ENCODE measurements around the gene NSDHL. TPM values are rescaled to one million over a fixed set of nuclear protein-coding genes. Genes with fewer than 3 reads are reported as not detected.
"Not testable (repeated sequence)": the region's sequence is repeated elsewhere in the genome, so short reads cannot be mapped to it uniquely, and the experiment has no call there.

NSDHL gene
- total and polyA plus RNA-seq, 4 donors, result 8.1 to 10.1 (median 9.7) TPM

DNA sequence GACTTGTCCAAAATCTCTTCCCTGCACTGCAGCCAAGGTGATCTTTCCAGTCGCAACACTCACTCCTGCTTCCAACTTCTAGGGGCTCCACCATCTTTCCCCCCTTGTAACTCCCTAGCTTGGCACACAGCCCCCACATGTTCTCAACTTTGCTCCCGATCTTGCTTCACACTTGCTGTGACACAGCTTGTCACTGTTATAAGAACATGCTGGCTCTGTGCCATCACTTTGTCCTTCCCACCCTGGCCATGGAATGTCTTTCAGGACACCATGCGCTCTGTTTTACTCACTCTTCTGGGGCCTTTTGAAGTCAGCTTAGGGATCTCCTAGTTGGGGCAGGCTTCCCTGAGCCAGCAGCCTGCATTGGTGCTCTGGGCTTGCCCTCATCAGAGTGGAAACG lies 2.5 kb downstream of the NSDHL start:
- Histone ChIP-seq H3K36me3 (ENCODE audit: control insufficient read depth in 1 of 2, insufficient read depth in 2 of 2, low read length in 1 of 2) (no peaks in the 10 kb centered on the region), H3K27ac (ENCODE audit: low read depth in 1 of 2, low read length in 2 of 2) (no peak overlapping the region), H3K4me3 (ENCODE audit: low read length in 2 of 2) (no peak overlapping the region), H3K4me1 (ENCODE audit: control insufficient read depth in 1 of 2, insufficient read depth in 2 of 2, low read length in 2 of 2) (peaks cover 0 to 4% of the 10 kb centered on the region in 2 donors), H3K27me3 (ENCODE audit: control insufficient read depth in 1 of 2, insufficient read depth in 2 of 2, low read length in 1 of 2) (no peaks in the 10 kb centered on the region), H3K9me3 (ENCODE audit: control insufficient read depth, low read length) (no peaks in the 10 kb centered on the region)
- DNase-seq (no peak), ATAC-seq (ENCODE audit: low FRiP score) (no peak)
- intact Hi-C loops (cut with DNase I), result no loop called here
- WGBS, 2 donors, result 67 to 73% methylated on average over 4 of the region's 4 CpGs

DNA sequence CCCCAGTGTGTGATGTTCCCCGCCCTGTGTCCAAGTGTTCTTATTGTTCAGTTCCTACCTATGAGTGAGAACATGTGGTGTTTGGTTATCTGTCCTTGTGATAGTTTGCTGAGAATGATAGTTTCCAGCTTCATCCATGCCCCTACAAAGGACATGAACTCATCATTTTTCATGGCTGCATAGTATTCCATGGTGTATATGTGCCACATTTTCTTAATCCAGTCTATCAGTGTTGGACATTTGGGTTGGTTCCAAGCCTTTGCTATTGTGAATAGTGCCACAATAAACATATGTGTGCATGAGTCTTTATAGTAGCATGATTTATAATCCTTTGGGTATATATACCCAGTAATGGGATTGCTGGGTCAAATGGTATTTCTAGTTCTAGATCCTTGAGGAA lies 4.6 kb downstream of the NSDHL start:
- H3K36me3 ChIP-seq (ENCODE audit: control insufficient read depth in 1 of 2, insufficient read depth in 2 of 2, low read length in 1 of 2); ATAC-seq (ENCODE audit: low FRiP score); H3K27ac ChIP-seq (ENCODE audit: low read depth in 1 of 2, low read length in 2 of 2); intact Hi-C loops (cut with DNase I); H3K4me3 ChIP-seq (ENCODE audit: low read length in 2 of 2); DNase-seq; H3K9me3 ChIP-seq (ENCODE audit: control insufficient read depth, low read length); H3K27me3 ChIP-seq (ENCODE audit: control insufficient read depth in 1 of 2, insufficient read depth in 2 of 2, low read length in 1 of 2); H3K4me1 ChIP-seq (ENCODE audit: control insufficient read depth in 1 of 2, insufficient read depth in 2 of 2, low read length in 2 of 2): not testable (repeated sequence)
- 94 to 100% methylated on average over 1 of the region's 1 CpG for WGBS, 2 donors

DNA sequence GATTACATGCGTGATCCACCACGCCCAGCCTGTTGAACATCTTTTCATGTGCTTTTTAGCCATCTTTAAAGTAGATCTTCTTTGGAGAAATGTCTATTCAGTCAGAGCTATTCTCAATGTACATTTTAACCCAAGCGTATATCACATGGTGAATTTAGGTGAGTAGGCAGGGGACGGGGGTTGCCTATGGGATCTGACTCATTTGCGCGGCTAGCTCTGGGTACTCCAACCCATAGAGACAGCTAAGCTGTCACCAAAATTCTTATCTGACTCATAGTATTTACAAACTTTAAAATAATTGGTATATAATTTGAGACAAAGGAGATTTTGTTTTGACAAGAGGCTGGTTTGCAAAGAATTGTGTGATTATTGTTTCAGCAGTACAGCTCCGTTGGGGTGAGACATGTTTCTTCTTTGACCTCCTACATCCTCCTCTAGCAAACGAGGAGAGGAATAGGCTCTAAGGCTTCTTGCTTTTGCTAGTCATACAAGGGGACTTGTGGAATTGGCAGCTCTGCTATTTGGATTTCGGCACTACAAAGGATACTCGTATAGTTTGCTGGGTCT lies 12.0 kb downstream of the NSDHL start:
- H3K27me3 ChIP-seq (ENCODE audit: control insufficient read depth in 1 of 2, insufficient read depth in 2 of 2, low read length in 1 of 2), result no peaks in the 10 kb centered on the region
- WGBS, 2 donors, result 88 to 97% methylated on average over 10 of the region's 10 CpGs
- H3K36me3 ChIP-seq (ENCODE audit: control insufficient read depth in 1 of 2, insufficient read depth in 2 of 2, low read length in 1 of 2), result no peaks in the 10 kb centered on the region
- H3K27ac ChIP-seq (ENCODE audit: low read depth in 1 of 2, low read length in 2 of 2), result no peak overlapping the region
- DNase-seq, result no peak
- intact Hi-C loops (cut with DNase I), result no loop called here
- no peaks in the 10 kb centered on the region for H3K4me1 ChIP-seq (ENCODE audit: control insufficient read depth in 1 of 2, insufficient read depth in 2 of 2, low read length in 2 of 2)
- no peaks in the 10 kb centered on the region for H3K9me3 ChIP-seq (ENCODE audit: control insufficient read depth, low read length)
- ATAC-seq (ENCODE audit: low FRiP score), result no peak
- no peak overlapping the region for H3K4me3 ChIP-seq (ENCODE audit: low read length in 2 of 2)

DNA sequence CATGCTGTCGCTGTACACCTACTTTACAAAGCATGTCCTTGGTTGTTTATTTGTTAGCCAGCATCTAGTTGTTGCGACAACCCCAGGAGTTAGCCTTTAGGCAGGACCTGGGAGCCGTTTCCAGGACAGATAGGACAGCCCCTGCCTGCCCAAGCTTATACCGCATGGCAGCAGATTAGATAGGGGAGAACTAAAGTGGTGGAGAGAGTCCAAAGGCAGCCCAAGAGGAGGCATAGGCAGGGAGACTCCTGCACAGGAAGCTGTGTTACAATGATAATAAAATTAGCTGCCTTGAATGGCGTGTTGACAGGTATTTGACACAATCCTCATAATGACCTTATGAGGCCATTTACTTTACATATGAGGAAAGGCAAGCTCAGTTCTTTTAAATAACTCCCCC lies 13.0 kb downstream of the NSDHL start:
- ATAC-seq (ENCODE audit: low FRiP score) (no peak), DNase-seq (no peak)
- WGBS, 2 donors, result 77 to 90% methylated on average over 5 of the region's 5 CpGs
- no peak overlapping the region for H3K4me3 ChIP-seq (ENCODE audit: low read length in 2 of 2)
- no peaks in the 10 kb centered on the region for H3K4me1 ChIP-seq (ENCODE audit: control insufficient read depth in 1 of 2, insufficient read depth in 2 of 2, low read length in 2 of 2)
- H3K9me3 ChIP-seq (ENCODE audit: control insufficient read depth, low read length), result no peaks in the 10 kb centered on the region
- intact Hi-C loops (cut with DNase I), result no loop called here
- H3K36me3 ChIP-seq (ENCODE audit: control insufficient read depth in 1 of 2, insufficient read depth in 2 of 2, low read length in 1 of 2), result no peaks in the 10 kb centered on the region
- H3K27me3 ChIP-seq (ENCODE audit: control insufficient read depth in 1 of 2, insufficient read depth in 2 of 2, low read length in 1 of 2), result no peaks in the 10 kb centered on the region
- H3K27ac ChIP-seq (ENCODE audit: low read depth in 1 of 2, low read length in 2 of 2), result no peak overlapping the region

DNA sequence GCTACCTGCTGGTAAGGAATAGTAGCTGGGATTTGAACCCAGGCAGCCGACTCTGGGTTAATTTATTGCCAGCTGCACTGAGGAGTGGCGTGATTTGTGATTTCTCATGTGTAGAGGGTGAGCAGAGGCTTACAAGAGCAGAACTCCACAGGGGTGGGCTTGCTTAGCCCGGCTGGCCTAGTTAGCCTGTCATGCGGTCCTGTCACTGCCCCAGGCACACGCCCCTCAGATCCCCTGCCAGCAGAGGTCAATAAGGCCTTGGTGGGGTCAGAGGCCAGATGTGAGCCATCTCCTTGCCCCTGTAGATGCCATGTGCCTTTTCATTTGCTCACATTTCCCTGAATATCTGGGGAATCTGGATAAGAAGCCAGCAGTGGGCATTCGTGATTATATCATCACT lies 13.4 kb downstream of the NSDHL start:
- H3K36me3 ChIP-seq (ENCODE audit: control insufficient read depth in 1 of 2, insufficient read depth in 2 of 2, low read length in 1 of 2), result no peaks in the 10 kb centered on the region
- H3K27ac ChIP-seq (ENCODE audit: low read depth in 1 of 2, low read length in 2 of 2), result no peak overlapping the region
- DNase-seq, result no peak
- no peak overlapping the region for H3K4me3 ChIP-seq (ENCODE audit: low read length in 2 of 2)
- no peaks in the 10 kb centered on the region for H3K4me1 ChIP-seq (ENCODE audit: control insufficient read depth in 1 of 2, insufficient read depth in 2 of 2, low read length in 2 of 2)
- ATAC-seq (ENCODE audit: low FRiP score), result no peak
- 72 to 80% methylated on average over 6 of the region's 6 CpGs for WGBS, 2 donors
- H3K27me3 ChIP-seq (ENCODE audit: control insufficient read depth in 1 of 2, insufficient read depth in 2 of 2, low read length in 1 of 2), result no peaks in the 10 kb centered on the region
- intact Hi-C loops (cut with DNase I), result no loop called here
- H3K9me3 ChIP-seq (ENCODE audit: control insufficient read depth, low read length), result no peaks in the 10 kb centered on the region

DNA sequence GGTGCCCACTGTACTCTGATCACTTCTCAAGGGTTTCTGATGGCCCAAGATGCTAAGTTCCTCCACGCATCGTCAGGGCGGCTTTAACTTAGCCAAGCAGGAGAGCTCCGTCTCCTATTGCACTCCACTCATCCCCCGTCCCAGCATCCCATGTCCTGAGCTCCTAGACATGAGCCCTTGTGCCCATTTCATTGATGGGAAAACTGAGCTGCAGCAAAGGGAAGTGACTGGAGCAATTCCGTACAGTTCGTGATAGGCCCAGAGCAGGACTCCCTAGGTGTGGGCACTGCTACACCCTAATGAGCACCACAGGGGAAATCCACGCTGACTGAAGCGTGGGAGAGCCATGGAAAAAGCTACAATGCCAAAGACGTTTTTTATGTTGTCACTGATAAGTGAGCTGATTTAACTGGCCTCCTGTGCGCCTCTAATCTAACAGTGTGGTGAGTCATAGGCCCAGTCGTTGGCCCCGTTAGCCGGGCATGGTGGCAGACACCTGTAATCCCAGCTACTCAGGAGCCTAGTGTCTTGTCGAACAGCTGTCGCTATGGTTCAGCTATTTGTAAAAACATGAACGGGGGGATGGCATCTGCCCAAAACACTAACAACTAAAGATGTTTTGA lies 14.9 kb downstream of the NSDHL start:
- WGBS, 2 donors, result 83% methylated on average over 17 of the region's 17 CpGs

DNA sequence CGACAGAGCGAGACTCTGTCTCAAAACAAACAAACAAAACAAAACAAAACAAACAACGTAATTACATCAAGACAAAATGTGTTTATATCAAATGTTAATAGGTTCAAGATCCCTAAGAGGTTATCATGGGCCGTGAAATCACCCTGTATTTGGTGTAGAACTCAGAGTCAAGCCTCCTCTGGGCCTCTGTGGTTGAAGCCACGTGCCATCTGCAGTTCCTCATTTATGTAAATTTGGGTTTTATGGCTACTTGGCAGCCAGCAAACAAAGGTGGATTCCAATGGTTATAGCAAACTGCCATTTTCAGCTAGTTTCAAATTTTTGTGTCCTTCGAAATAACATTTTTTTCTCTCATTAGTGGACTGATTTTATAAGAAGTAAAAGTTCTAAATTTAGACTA lies 16.4 kb downstream of the NSDHL start:
- intact Hi-C loops (cut with DNase I), result no loop called here

More for the DNA sequence above, 14.9 kb downstream of the NSDHL start:
- no peaks in the 10 kb centered on the region for H3K9me3 ChIP-seq (ENCODE audit: control insufficient read depth, low read length)
- no peak overlapping the region for H3K27ac ChIP-seq (ENCODE audit: low read depth in 1 of 2, low read length in 2 of 2)
- DNase-seq, result no peak
- H3K4me1 ChIP-seq (ENCODE audit: control insufficient read depth in 1 of 2, insufficient read depth in 2 of 2, low read length in 2 of 2), result no peaks in the 10 kb centered on the region
- no peaks in the 10 kb centered on the region for H3K36me3 ChIP-seq (ENCODE audit: control insufficient read depth in 1 of 2, insufficient read depth in 2 of 2, low read length in 1 of 2)
- intact Hi-C loops (cut with DNase I), result no loop called here
- H3K4me3 ChIP-seq (ENCODE audit: low read length in 2 of 2), result no peak overlapping the region
- ATAC-seq (ENCODE audit: low FRiP score), result no peak
- no peaks in the 10 kb centered on the region for H3K27me3 ChIP-seq (ENCODE audit: control insufficient read depth in 1 of 2, insufficient read depth in 2 of 2, low read length in 1 of 2)

DNA sequence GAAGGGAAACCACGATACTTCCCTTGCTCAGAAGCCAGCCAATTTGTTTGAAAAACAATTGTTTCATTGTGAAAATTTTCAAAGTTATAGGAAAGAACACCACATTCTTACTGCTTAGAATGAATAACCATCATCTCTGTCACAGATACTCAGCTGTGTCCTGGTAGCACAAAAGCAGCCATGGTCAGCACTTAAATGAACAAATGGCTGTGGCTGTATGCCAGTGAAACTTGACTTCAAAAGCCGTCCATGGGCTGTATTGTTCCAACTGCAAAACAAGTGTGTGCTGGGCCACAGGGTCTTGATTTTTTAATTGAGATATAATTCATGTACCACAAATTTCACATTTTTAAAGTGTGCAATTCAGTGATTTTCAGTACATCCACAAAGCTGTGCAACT lies 19.6 kb downstream of the NSDHL start:
- H3K27me3 ChIP-seq (ENCODE audit: control insufficient read depth in 1 of 2, insufficient read depth in 2 of 2, low read length in 1 of 2), result no peaks in the 10 kb centered on the region
- H3K4me1 ChIP-seq (ENCODE audit: control insufficient read depth in 1 of 2, insufficient read depth in 2 of 2, low read length in 2 of 2), result no peaks in the 10 kb centered on the region
- H3K4me3 ChIP-seq (ENCODE audit: low read length in 2 of 2), result no peak overlapping the region
- ATAC-seq (ENCODE audit: low FRiP score), result no peak
- DNase-seq, result no peak
- no peaks in the 10 kb centered on the region for H3K9me3 ChIP-seq (ENCODE audit: control insufficient read depth, low read length)
- intact Hi-C loops (cut with DNase I), result no loop called here
- H3K36me3 ChIP-seq (ENCODE audit: control insufficient read depth in 1 of 2, insufficient read depth in 2 of 2, low read length in 1 of 2), result peaks cover 0 to 5% of the 10 kb centered on the region in 2 donors
- WGBS, 2 donors, result 71 to 81% methylated on average over 2 of the region's 2 CpGs
- H3K27ac ChIP-seq (ENCODE audit: low read depth in 1 of 2, low read length in 2 of 2), result no peak overlapping the region

More for the DNA sequence above, 16.4 kb downstream of the NSDHL start:
- 64 to 80% methylated on average over 6 of the region's 6 CpGs for WGBS, 2 donors
- Histone ChIP-seq H3K27ac (ENCODE audit: low read depth in 1 of 2, low read length in 2 of 2) (no peak overlapping the region), H3K4me3 (ENCODE audit: low read length in 2 of 2) (no peak overlapping the region), H3K27me3 (ENCODE audit: control insufficient read depth in 1 of 2, insufficient read depth in 2 of 2, low read length in 1 of 2) (no peaks in the 10 kb centered on the region), H3K9me3 (ENCODE audit: control insufficient read depth, low read length) (no peaks in the 10 kb centered on the region), H3K36me3 (ENCODE audit: control insufficient read depth in 1 of 2, insufficient read depth in 2 of 2, low read length in 1 of 2) (peaks cover 0 to 3% of the 10 kb centered on the region in 2 donors), H3K4me1 (ENCODE audit: control insufficient read depth in 1 of 2, insufficient read depth in 2 of 2, low read length in 2 of 2) (no peaks in the 10 kb centered on the region)
- DNase-seq (no peak), ATAC-seq (ENCODE audit: low FRiP score) (no peak)

DNA sequence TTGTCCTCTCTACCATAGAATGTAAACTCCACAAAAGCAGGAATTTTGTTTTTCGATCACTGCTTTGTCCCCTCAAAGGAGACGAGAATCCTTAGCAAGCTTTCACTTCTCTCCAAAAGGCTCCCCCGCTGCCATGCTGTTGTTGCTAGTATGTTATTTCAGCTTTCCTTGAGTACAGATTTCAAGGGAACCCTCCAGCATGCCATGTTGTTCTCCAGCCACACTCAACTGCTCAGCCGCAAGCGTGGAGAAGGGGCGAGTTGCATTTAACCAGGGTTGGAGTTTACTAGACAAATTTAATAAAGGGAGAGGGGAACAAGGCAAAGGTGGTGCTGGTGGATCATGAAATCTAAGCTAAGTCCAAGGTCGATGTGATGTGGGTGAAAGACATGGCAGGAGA lies 23.1 kb downstream of the NSDHL start:
- intact Hi-C loops (cut with DNase I), result no loop called here
- ATAC-seq (ENCODE audit: low FRiP score) (no peak), DNase-seq (no peak)
- no peaks in the 10 kb centered on the region for H3K27me3 ChIP-seq (ENCODE audit: control insufficient read depth in 1 of 2, insufficient read depth in 2 of 2, low read length in 1 of 2)
- H3K4me1 ChIP-seq (ENCODE audit: control insufficient read depth in 1 of 2, insufficient read depth in 2 of 2, low read length in 2 of 2), result no peaks in the 10 kb centered on the region
- no peaks in the 10 kb centered on the region for H3K9me3 ChIP-seq (ENCODE audit: control insufficient read depth, low read length)
- peaks cover 0 to 5% of the 10 kb centered on the region in 2 donors for H3K36me3 ChIP-seq (ENCODE audit: control insufficient read depth in 1 of 2, insufficient read depth in 2 of 2, low read length in 1 of 2)
- no peak overlapping the region for H3K27ac ChIP-seq (ENCODE audit: low read depth in 1 of 2, low read length in 2 of 2)
- H3K4me3 ChIP-seq (ENCODE audit: low read length in 2 of 2), result no peak overlapping the region
- WGBS, 2 donors, result 94 to 96% methylated on average over 7 of the region's 7 CpGs
